Kidney epithelial cell (primary cell): Measurements from ENCODE around the gene HHAT. TPM values are rescaled to one million over a fixed set of nuclear protein-coding genes. Genes with fewer than 3 reads are reported as not detected.

Source experiments
- DNase-seq: peaks from one replicate; pipeline ENCODE4 v3.0.0-alpha.2; 2010; ENCODE audit warnings: low read depth
- H3K27me3 ChIP-seq: 2 replicates; pipeline ENCODE4 v1.6.0; 2011; ENCODE audit warnings: low read length; ENCODE audit not compliant: control insufficient read depth, insufficient read depth
- H3K36me3 ChIP-seq: 2 replicates; pipeline ENCODE4 v1.5.1; 2011; ENCODE audit warnings: low read length; ENCODE audit not compliant: control insufficient read depth, insufficient read depth
- H3K4me3 ChIP-seq: 2 replicates; pipeline ENCODE4 v1.5.1; 2011; ENCODE audit warnings: low read depth, mild to moderate bottlenecking, control low read depth, low read length
- total RNA-seq: library from RNA; depleted of rRNA; stranded (reverse); fragments of >200 nt; gene quantifications from 2 replicates; pipeline ENCODE4 v1.2.3, GENCODE V29; 2015
- TF ChIP-seq, protein P1 (sequence below): IDR thresholded peaks from 2 replicates; pipeline ENCODE4 v1.5.1; 2011; ENCODE audit warnings: mild to moderate bottlenecking, moderate library complexity, low read length, control low read depth, inconsistent platforms; ENCODE audit not compliant: insufficient read depth, poor library complexity, severe bottlenecking

Gene HHAT
- total RNA-seq, 1 donor from 2014 or later, result 15.0 TPM

DNA sequence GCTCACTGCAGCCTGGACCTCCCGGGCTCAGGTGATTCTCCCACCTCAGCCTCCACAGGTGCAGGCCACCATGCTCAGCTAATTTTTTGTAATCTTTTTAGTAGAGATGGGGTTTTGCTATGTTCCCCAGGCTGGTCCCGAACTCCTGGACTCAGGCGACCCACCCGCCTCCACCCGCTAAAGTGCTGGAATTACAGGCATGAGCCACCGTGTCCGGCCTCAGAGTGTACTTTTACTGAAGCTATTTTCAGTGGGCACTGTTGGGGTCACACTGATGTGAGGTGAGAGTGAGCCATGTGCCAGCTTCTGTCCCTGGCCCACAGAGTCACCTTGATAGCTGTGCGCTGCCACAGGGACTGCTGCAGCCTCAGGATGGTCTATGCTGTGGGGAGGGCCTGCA, 25.3 kb upstream of the HHAT start:
- TF ChIP-seq, protein P1, sequence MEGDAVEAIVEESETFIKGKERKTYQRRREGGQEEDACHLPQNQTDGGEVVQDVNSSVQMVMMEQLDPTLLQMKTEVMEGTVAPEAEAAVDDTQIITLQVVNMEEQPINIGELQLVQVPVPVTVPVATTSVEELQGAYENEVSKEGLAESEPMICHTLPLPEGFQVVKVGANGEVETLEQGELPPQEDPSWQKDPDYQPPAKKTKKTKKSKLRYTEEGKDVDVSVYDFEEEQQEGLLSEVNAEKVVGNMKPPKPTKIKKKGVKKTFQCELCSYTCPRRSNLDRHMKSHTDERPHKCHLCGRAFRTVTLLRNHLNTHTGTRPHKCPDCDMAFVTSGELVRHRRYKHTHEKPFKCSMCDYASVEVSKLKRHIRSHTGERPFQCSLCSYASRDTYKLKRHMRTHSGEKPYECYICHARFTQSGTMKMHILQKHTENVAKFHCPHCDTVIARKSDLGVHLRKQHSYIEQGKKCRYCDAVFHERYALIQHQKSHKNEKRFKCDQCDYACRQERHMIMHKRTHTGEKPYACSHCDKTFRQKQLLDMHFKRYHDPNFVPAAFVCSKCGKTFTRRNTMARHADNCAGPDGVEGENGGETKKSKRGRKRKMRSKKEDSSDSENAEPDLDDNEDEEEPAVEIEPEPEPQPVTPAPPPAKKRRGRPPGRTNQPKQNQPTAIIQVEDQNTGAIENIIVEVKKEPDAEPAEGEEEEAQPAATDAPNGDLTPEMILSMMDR, result no peak
- no peak for DNase-seq
- Histone ChIP-seq H3K36me3 (no peaks in the 10 kb centered on the region), H3K4me3 (no peak overlapping the region), H3K27me3 (no peaks in the 10 kb centered on the region)

DNA sequence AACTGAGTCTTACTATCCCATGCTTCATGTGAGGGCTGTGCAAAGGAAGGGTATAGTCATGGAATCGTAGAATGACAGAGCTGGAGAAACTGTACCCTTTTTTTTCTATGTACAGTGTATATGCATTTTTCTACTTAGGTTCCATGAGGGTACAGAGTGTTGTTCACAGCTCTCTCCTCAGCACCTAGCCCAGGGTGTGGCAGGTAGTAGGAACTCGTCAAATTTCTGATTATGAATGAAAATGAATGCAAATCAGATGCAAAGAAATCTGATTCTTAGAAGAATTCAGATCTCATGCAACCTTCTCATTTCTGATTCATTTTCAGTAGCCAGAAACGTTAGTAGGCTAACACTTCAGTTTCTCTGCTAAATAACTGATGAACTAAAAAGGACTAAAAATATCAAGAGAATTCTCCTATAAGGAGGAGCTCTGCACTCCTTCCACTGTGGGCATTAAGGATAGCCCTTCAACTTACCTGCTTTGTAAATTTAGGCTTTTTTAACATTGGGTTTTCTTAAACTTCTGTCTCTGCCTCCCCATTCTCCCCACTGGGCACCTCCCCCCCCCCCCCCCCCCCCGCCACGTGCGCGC, 18.0 kb upstream of the HHAT start:
- H3K36me3 ChIP-seq, result no peaks in the 10 kb centered on the region
- no peak for DNase-seq
- TF ChIP-seq, protein P1, result no peak
- H3K4me3 ChIP-seq, result no peak overlapping the region
- no peaks in the 10 kb centered on the region for H3K27me3 ChIP-seq

DNA sequence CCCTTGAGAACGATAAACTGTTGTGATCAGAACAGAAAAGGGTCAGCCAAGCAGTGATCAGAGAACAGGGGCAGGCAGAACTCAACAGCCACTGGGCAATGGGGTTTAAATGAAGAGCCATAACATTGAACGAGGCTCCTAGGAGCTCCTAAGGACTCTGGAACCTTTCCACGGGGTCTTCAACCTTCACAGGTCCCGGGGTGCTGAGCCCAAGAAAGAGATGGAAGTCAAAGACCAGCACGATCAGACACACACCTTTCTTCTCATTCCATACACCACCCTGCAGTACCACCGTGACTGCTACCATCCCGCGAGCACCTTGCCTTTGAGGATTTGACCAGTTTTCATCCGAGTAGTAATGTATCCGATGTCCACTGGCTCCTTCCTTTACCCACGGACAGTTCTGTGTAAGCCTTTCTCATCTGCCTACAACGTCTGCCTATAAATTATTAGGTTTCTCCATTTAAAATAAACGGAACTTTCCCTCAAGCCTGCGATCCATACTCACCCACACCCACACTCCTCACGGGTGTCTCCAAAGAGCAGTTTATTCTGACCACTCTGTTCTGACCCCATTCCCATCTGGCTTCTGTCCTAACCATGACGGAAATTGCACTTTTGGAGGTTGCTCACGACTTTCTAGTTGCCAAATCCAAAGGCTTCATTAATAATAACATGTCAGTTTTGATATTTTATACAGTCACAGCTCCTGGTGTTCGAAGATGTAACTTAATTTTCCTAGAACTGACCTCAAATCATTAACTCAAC, 16.8 kb upstream of the HHAT start:
- TF ChIP-seq, protein P1, result no peak
- no peaks in the 10 kb centered on the region for H3K27me3 ChIP-seq
- no peak overlapping the region for H3K4me3 ChIP-seq
- H3K36me3 ChIP-seq, result no peaks in the 10 kb centered on the region
- no peak for DNase-seq

DNA sequence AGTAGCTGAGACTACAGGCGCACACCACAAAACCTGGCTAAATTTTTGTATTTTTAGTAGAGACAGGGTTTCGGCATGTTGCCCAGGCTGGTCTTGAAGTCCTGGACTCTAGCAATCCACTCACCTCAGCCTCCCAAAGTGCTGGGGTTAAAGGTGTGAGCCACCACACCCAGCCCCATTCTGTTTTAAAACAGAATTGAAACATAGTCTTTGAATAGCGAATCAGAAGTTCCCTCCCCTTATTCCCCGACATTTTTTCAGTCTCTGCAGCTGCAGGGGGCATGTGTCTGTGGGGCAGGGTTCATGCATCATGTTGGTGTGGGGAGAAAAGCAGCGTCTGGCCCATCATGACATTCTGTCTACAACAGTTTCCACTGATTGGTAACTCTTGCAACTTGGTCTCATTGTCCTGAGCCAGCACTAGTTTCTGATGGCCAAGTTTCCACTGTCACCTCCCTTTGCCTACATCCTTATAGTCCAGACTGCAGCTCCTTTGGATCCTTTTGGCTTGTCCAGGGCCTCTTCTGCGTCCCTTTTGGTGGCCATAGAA, 15.6 kb upstream of the HHAT start:
- DNase-seq, result no peak
- TF ChIP-seq, protein P1, result no peak
- Histone ChIP-seq H3K4me3 (no peak overlapping the region), H3K27me3 (no peaks in the 10 kb centered on the region), H3K36me3 (no peaks in the 10 kb centered on the region)

DNA sequence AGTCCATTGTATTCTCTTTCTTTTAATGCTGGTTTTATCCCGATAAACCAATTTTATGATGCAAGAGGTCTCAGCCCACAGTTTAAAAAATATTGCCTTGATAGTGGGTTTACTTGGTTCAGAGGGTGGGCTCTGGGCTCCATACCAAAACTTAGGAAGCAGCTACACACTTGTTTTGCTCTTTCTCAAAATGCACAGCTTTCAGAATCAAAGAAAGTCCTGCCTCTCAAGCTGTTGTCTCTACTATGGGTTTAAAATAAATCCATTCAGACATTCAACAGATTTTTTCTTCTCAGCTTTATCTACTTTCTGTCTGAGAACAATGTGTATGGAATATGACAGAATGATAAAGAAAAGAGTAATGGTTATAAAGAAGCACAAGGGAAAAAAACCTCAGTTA, 14.8 kb upstream of the HHAT start:
- H3K36me3 ChIP-seq, result no peaks in the 10 kb centered on the region

More for the DNA sequence above, 14.8 kb upstream of the HHAT start:
- Histone ChIP-seq H3K4me3 (no peak overlapping the region), H3K27me3 (no peaks in the 10 kb centered on the region)
- TF ChIP-seq, protein P1, result no peak
- DNase-seq, result no peak
